ENCODE measurements around the gene PANK2.
"Not testable (repeated sequence)": the region's sequence is repeated elsewhere in the genome, so short reads cannot be mapped to it uniquely, and the experiment has no call there.

The PANK2 gene

DNA sequence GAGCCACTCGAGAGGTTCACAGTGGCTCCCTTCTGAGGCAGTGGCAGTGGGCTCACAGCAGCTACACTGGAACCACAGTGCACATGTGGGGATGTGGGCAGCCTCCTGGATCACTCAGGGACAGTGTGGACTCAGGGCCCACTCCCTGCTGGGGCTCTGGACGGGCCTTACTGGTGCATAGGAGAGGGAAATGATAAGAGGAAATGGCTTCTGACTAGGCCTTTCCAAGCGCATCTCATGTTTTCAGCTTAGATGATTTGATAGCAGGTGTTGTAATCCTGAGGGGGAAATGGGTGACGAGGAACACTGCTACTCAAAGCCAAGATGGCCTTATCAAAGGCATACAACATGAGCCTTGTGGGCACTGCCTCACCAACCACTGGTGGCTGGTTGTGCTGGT is 44.0 kb downstream of the PANK2 start:
- H3K4me3 ChIP-seq (ENCODE audit: low read length) = no peak overlapping the region
- no peak for DNase-seq (ENCODE audit: low read depth)
- TF ChIP-seq CTCF (IDR thresholded peaks at IDR 0.05; ENCODE audit: insufficient read depth, low read depth, low read length, missing control alignments) = no peak

- no peak for TF ChIP-seq CTCF (IDR thresholded peaks at IDR 0.05; ENCODE audit: insufficient read depth, low read depth, low read length, missing control alignments)
- no peak overlapping the region for H3K4me3 ChIP-seq (ENCODE audit: low read length)
- DNase-seq (ENCODE audit: low read depth) = no peak
These were observed 45.4 kb downstream of the PANK2 start for GRCh38 chr20:3934624-3935023.

DNA sequence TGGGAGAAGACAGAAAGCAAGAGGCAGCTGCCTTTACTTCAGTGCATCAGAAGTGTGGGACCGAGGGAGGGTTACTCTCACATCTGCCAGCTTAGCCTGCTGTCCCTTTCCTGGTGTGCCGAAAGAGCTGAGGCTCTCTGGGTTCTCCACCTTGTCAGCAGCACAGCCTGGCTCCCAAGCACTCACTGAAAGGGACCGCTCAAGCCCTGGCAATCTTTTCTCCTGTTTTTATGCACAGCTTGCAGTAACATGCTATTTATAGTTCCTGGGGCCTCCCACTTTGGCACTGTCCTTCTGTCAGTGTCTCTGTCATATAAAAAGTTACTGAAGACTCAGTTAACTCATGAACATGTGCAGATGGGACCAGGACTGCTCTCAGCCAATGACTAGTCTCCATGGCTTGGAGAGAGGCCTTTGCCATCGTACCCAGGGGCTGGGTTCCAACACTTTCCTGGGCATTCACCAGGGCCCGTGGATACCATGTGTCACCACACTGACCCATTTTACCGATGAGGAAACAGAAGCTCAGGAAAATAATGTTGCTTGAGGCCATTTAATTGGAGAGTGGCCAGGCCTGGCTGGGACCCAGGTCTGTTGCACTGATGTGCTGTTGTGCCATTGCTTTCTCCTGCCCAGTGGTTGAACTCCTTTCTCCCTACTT is 46.2 kb downstream of the PANK2 start:
- H3K4me3 ChIP-seq (ENCODE audit: low read length) = no peak overlapping the region
- no peak for TF ChIP-seq CTCF (IDR thresholded peaks at IDR 0.05; ENCODE audit: insufficient read depth, low read depth, low read length, missing control alignments)
- DNase-seq (ENCODE audit: low read depth) = no peak

DNA sequence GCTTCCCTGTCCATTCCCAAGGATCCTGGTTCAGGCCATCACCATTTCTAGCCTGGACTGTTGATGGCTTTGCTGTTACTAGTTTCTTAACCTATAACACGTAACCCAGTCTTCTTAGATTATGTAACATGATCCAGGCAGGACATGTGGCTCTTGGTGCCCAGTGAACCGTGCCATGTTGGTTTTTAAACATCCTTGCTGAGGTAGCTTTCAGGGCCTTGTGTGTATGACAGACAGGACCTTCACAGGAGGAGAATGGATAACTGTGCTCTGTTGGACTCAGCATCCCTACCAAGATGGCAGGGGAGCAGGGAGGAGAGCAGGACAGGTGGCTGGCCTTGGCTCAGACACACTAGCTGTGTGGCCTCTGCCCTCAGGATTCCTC is 46.8 kb downstream of the PANK2 start:
- TF ChIP-seq CTCF (IDR thresholded peaks at IDR 0.05; ENCODE audit: insufficient read depth, low read depth, low read length, missing control alignments) = no peak
- no peak for DNase-seq (ENCODE audit: low read depth)
- no peak overlapping the region for H3K4me3 ChIP-seq (ENCODE audit: low read length)

DNA sequence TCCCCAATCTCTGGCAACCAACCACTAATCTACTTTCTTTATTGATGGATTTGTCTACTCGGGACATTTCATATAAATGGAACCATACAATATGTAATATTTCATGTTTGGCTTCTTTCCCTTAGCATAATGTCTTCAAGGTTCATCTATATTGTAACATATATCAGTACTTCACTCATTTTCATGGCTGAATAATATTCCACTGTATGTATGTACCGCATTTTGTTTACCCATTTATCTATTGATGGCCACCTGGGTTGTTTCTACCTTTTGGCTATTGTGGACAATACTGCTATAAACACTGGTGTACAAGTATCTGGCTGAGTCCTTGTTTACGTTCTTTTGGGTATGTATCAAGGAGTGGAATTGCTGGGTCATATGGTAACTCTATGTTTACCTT is 48.4 kb downstream of the PANK2 start:
- no peak for TF ChIP-seq CTCF (IDR thresholded peaks at IDR 0.05; ENCODE audit: insufficient read depth, low read depth, low read length, missing control alignments)
- no peak for DNase-seq (ENCODE audit: low read depth)

DNA sequence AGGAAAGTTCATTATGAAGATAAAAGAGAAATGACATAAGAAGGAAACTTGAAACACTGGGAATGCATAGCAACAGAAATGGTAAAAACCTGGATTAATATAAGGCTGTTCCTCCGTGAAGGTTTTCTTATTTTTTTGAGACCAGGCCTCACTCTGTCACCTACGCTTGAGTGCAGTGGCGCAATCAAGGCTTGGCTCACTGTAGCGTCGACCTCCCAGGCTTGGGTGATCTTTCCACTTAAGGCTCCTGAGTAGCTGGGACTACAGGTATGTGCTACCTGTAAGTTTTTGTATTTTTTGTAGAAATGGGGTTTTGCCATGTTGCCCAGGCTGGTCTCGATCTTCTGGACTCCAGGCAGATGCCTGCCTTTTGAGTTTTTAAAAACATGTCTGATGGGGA is 51.7 kb downstream of the PANK2 start:
- no peak for DNase-seq (ENCODE audit: low read depth)
- no peak for TF ChIP-seq CTCF (IDR thresholded peaks at IDR 0.05; ENCODE audit: insufficient read depth, low read depth, low read length, missing control alignments)
- H3K4me3 ChIP-seq (ENCODE audit: low read length) = no peak overlapping the region

More for the DNA sequence above, 48.4 kb downstream of the PANK2 start:
- no peak overlapping the region for H3K4me3 ChIP-seq (ENCODE audit: low read length)

GRCh38 chr20:3946666-3947065 is 57.5 kb downstream of the PANK2 start:
- not testable (repeated sequence) for H3K4me3 ChIP-seq (ENCODE audit: low read length); DNase-seq (ENCODE audit: low read depth)

Measured in epithelial cell of esophagus (primary cell).